ENCODE measurements around the gene RBBP4.
A peak's percentile ranks its signal among the peaks of the same experiment; 100 is the strongest.
"Not testable (repeated sequence)": the region's sequence is repeated elsewhere in the genome, so short reads cannot be mapped to it uniquely, and the experiment has no call there.

RBBP4 gene

GRCh38 chr1:32693455-32694174 lies 42.6 kb downstream of the RBBP4 start:
- no peak for DNase-seq (ENCODE audit: low spot score)

- no peak for DNase-seq (ENCODE audit: low spot score)
Measured at GRCh38 chr1:32695098-32695904, 44.3 kb downstream of the RBBP4 start.

GRCh38 chr1:32696041-32696440 lies 45.0 kb downstream of the RBBP4 start:
- DNase-seq (ENCODE audit: low spot score), result no peak

GRCh38 chr1:32696996-32697395 lies 46.0 kb downstream of the RBBP4 start:
- DNase-seq (ENCODE audit: low spot score), result not testable (repeated sequence)

- DNase-seq (ENCODE audit: low spot score), result no peak
Measured at GRCh38 chr1:32701421-32701911, 50.5 kb downstream of the RBBP4 start.

- DNase-seq (ENCODE audit: low spot score), result peak; percentile 15
Measured at GRCh38 chr1:32701951-32702598, 51.1 kb downstream of the RBBP4 start.

GRCh38 chr1:32702599-32703478 lies 51.8 kb downstream of the RBBP4 start, which contains the start of gene SYNC:
Gene SYNC (minus strand): TSS chr1:32702770. CDS start chr1:32702660, 110 bp downstream.
- peak; percentile 9 for DNase-seq (ENCODE audit: low spot score)

- DNase-seq (ENCODE audit: low spot score), result peak; percentile 27
Measured at GRCh38 chr1:32703479-32704291, 52.7 kb downstream of the RBBP4 start.

GRCh38 chr1:32705516-32705915 lies 54.5 kb downstream of the RBBP4 start:
- DNase-seq (ENCODE audit: low spot score), result no peak

- DNase-seq (ENCODE audit: low spot score), result no peak
Measured at GRCh38 chr1:32706491-32706890, 55.5 kb downstream of the RBBP4 start.

GRCh38 chr1:32709075-32709474 lies 58.1 kb downstream of the RBBP4 start:
- no peak for DNase-seq (ENCODE audit: low spot score)

- DNase-seq (ENCODE audit: low spot score), result no peak
Measured at GRCh38 chr1:32709476-32709875, 58.5 kb downstream of the RBBP4 start.

- DNase-seq (ENCODE audit: low spot score), result not testable (repeated sequence)
Measured at GRCh38 chr1:32711221-32711620, 60.2 kb downstream of the RBBP4 start.

GRCh38 chr1:32713081-32713480 lies 62.1 kb downstream of the RBBP4 start:
- DNase-seq (ENCODE audit: low spot score), result no peak

- no peak for DNase-seq (ENCODE audit: low spot score)
Measured at GRCh38 chr1:32714277-32714676, 63.3 kb downstream of the RBBP4 start.

- DNase-seq (ENCODE audit: low spot score), result no peak
Measured at GRCh38 chr1:32715901-32716311, 64.9 kb downstream of the RBBP4 start.

- no peak for DNase-seq (ENCODE audit: low spot score)
Measured at GRCh38 chr1:32716312-32717148, 65.5 kb downstream of the RBBP4 start.

- no peak for DNase-seq (ENCODE audit: low spot score)
Measured at GRCh38 chr1:32717503-32717902, 66.5 kb downstream of the RBBP4 start.

GRCh38 chr1:32718036-32718435 lies 67.0 kb downstream of the RBBP4 start:
- DNase-seq (ENCODE audit: low spot score), result no peak

- DNase-seq (ENCODE audit: low spot score), result no peak
Measured at GRCh38 chr1:32718527-32718926, 67.5 kb downstream of the RBBP4 start.

All from globus pallidus (tissue), 1 donor.